ENCODE measurements around the gene GALNT10. TPM values are rescaled to one million over a fixed set of nuclear protein-coding genes. Genes with fewer than 3 reads are reported as not detected.

GALNT10 gene
- total and polyA plus RNA-seq, 5 donors, result 3.4 to 21.7 (median 15.4) TPM

DNA sequence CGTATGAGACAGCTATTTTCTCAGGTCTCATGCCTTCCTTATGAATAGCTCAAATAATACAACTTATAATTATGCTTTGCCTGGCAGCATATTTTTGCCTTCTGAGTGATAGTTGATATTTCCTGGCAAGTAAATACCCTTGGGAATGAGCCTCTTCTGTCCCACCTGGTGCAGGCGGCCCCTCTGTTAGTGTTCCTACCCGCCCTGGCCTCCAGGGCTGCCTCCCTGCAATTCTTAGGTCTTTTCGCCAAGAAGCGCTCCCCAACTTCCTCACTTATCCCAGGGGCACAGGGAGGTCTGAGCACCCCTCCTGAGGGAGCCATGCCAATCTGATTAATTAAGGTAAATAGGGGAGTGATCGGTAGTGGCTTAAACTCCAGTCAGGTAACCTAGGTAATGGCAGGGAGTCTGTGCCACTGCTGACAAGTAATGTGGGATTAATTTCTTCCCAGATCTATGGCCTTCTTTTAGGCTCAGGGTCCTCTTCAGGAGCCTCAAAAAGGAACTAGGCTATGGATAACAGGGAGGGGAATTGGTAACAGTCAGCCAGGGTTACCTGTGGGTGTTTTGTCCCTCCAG lies 81.5 kb downstream of the GALNT10 start:
- WGBS, result 94% methylated on average over 6 of the region's 6 CpGs
- Histone ChIP-seq H3K27ac (ENCODE audit: low read length) (no peak overlapping the region), H3K4me1 (ENCODE audit: control insufficient read depth, insufficient read depth, low read length) (no peaks in the 10 kb centered on the region), H3K9me3 (ENCODE audit: control insufficient read depth, low read length) (no peaks in the 10 kb centered on the region), H3K4me3 (ENCODE audit: low read length) (no peak overlapping the region), H3K27me3 (ENCODE audit: control insufficient read depth, insufficient read depth) (no peaks in the 10 kb centered on the region)
- intact Hi-C loops (cut with DNase I), result no loop called here
- DNase-seq, result no peak
- ATAC-seq, result no peak

DNA sequence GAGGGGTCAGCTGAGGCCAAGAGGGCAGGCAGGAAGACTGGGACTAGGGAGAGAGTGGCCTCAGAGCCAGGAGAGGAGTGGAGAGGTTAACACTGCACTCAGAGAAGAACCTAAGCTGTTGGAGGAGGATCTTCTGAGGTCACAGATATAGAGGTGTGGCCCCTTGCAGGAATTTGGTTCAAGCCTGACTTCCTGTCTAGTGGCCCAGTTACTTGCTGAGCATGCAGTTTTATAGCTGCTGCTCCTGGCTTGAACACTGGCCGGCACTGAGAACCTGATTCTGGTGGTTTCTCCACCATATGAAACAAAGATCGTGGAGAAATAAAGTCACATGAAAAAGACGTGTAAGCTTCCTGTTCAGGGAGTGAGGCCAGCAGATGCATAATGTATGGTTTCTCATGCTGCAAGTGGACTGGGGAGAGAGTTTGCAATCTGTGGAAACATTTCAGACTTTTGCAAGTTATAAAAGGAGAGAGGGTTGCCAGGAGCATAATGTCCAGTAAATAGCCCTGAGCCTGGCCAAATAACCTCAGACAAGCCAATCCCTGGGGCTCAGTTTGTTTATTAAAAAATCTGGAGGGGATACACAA lies 82.6 kb downstream of the GALNT10 start:
- ATAC-seq, result peak; percentile 84 to 87
- no peaks in the 10 kb centered on the region for H3K27me3 ChIP-seq (ENCODE audit: control insufficient read depth, insufficient read depth)
- 22% methylated on average over 3 of the region's 3 CpGs for WGBS
- H3K9me3 ChIP-seq (ENCODE audit: control insufficient read depth, low read length), result no peaks in the 10 kb centered on the region
- H3K27ac ChIP-seq (ENCODE audit: low read length), result no peak overlapping the region
- intact Hi-C loops (cut with DNase I), result no loop called here
- no peaks in the 10 kb centered on the region for H3K4me1 ChIP-seq (ENCODE audit: control insufficient read depth, insufficient read depth, low read length)
- H3K4me3 ChIP-seq (ENCODE audit: low read length), result no peak overlapping the region
- peak in 2 of 3 donors; percentile 41 to 64 for DNase-seq

GRCh38 chr5:154273963-154274827 lies 83.7 kb downstream of the GALNT10 start:
- no peaks in the 10 kb centered on the region for H3K4me1 ChIP-seq (ENCODE audit: control insufficient read depth, insufficient read depth, low read length)
- no peak overlapping the region for H3K27ac ChIP-seq (ENCODE audit: low read length)
- WGBS, result 87% methylated on average over 2 of the region's 2 CpGs

GRCh38 chr5:154274828-154275185 lies 84.3 kb downstream of the GALNT10 start:
- no peak for DNase-seq
- Histone ChIP-seq H3K4me3 (ENCODE audit: low read length) (no peak overlapping the region), H3K4me1 (ENCODE audit: control insufficient read depth, insufficient read depth, low read length) (no peaks in the 10 kb centered on the region), H3K27me3 (ENCODE audit: control insufficient read depth, insufficient read depth) (no peaks in the 10 kb centered on the region), H3K9me3 (ENCODE audit: control insufficient read depth, low read length) (no peaks in the 10 kb centered on the region), H3K27ac (ENCODE audit: low read length) (no peak overlapping the region)
- 62% methylated on average over 4 of the region's 4 CpGs for WGBS
- no peak for ATAC-seq
- intact Hi-C loops (cut with DNase I), result no loop called here

More at GRCh38 chr5:154273963-154274827, 83.7 kb downstream of the GALNT10 start:
- no peak for DNase-seq
- ATAC-seq, result no peak
- H3K9me3 ChIP-seq (ENCODE audit: control insufficient read depth, low read length), result no peaks in the 10 kb centered on the region
- intact Hi-C loops (cut with DNase I), result no loop called here
- no peak overlapping the region for H3K4me3 ChIP-seq (ENCODE audit: low read length)
- H3K27me3 ChIP-seq (ENCODE audit: control insufficient read depth, insufficient read depth), result no peaks in the 10 kb centered on the region

GRCh38 chr5:154275566-154275965 lies 85.0 kb downstream of the GALNT10 start:
- DNase-seq, result no peak
- no peak overlapping the region for H3K27ac ChIP-seq (ENCODE audit: low read length)

GRCh38 chr5:154276261-154276972 lies 85.9 kb downstream of the GALNT10 start:
- ATAC-seq, result no peak
- no peak overlapping the region for H3K27ac ChIP-seq (ENCODE audit: low read length)

More at GRCh38 chr5:154275566-154275965, 85.0 kb downstream of the GALNT10 start:
- H3K4me3 ChIP-seq (ENCODE audit: low read length), result no peak overlapping the region
- no peaks in the 10 kb centered on the region for H3K9me3 ChIP-seq (ENCODE audit: control insufficient read depth, low read length)
- H3K27me3 ChIP-seq (ENCODE audit: control insufficient read depth, insufficient read depth), result no peaks in the 10 kb centered on the region
- no peaks in the 10 kb centered on the region for H3K4me1 ChIP-seq (ENCODE audit: control insufficient read depth, insufficient read depth, low read length)
- intact Hi-C loops (cut with DNase I), result no loop called here
- WGBS, result 81% methylated on average over 3 of the region's 3 CpGs
- no peak for ATAC-seq

GRCh38 chr5:154276973-154277331 lies 86.4 kb downstream of the GALNT10 start:
- H3K27me3 ChIP-seq (ENCODE audit: control insufficient read depth, insufficient read depth), result no peaks in the 10 kb centered on the region
- DNase-seq (peak; percentile 77 to 88 (median 78)), ATAC-seq (peak; percentile 81 to 84)
- 48% methylated on average over 1 of the region's 1 CpG for WGBS
- H3K27ac ChIP-seq (ENCODE audit: low read length), result no peak overlapping the region
- intact Hi-C loops (cut with DNase I), result no loop called here
- no peak overlapping the region for H3K4me3 ChIP-seq (ENCODE audit: low read length)
- no peaks in the 10 kb centered on the region for H3K9me3 ChIP-seq (ENCODE audit: control insufficient read depth, low read length)
- no peaks in the 10 kb centered on the region for H3K4me1 ChIP-seq (ENCODE audit: control insufficient read depth, insufficient read depth, low read length)

More at GRCh38 chr5:154276261-154276972, 85.9 kb downstream of the GALNT10 start:
- Histone ChIP-seq H3K4me1 (ENCODE audit: control insufficient read depth, insufficient read depth, low read length) (no peaks in the 10 kb centered on the region), H3K4me3 (ENCODE audit: low read length) (no peak overlapping the region), H3K27me3 (ENCODE audit: control insufficient read depth, insufficient read depth) (no peaks in the 10 kb centered on the region), H3K9me3 (ENCODE audit: control insufficient read depth, low read length) (no peaks in the 10 kb centered on the region)
- 59% methylated on average over 5 of the region's 5 CpGs for WGBS
- intact Hi-C loops (cut with DNase I), result no loop called here
- DNase-seq, result no peak

- ATAC-seq, result no peak
- H3K4me3 ChIP-seq (ENCODE audit: low read length), result no peak overlapping the region
- no peak overlapping the region for H3K27ac ChIP-seq (ENCODE audit: low read length)
- H3K4me1 ChIP-seq (ENCODE audit: control insufficient read depth, insufficient read depth, low read length), result no peaks in the 10 kb centered on the region
- intact Hi-C loops (cut with DNase I), result no loop called here
- no peaks in the 10 kb centered on the region for H3K9me3 ChIP-seq (ENCODE audit: control insufficient read depth, low read length)
- 88% methylated on average over 1 of the region's 1 CpG for WGBS
- no peak for DNase-seq
- no peaks in the 10 kb centered on the region for H3K27me3 ChIP-seq (ENCODE audit: control insufficient read depth, insufficient read depth)
Observed at GRCh38 chr5:154277499-154277898, 87.0 kb downstream of the GALNT10 start.

DNA sequence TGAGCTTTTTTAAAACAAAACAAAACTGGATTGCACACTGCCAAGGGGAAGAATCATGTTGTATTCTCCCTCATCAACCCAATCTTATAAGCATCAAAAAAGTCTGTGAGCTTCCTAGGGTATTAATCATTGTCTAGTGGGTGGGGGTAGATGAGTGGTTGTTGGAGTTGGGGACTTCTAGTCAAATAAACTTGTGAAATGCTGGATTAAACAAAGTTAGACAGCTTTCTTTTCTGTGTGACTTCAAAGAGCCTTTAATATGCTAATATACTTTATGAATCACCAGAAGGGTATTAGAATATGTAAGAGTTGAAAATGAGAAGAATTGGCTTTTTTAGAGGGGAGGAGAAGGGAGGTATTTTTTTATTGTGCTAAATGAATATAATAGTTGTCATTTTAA lies 87.7 kb downstream of the GALNT10 start:
- intact Hi-C loops (cut with DNase I), result no loop called here
- Histone ChIP-seq H3K4me3 (ENCODE audit: low read length) (no peak overlapping the region), H3K27me3 (ENCODE audit: control insufficient read depth, insufficient read depth) (no peaks in the 10 kb centered on the region), H3K9me3 (ENCODE audit: control insufficient read depth, low read length) (no peaks in the 10 kb centered on the region), H3K4me1 (ENCODE audit: control insufficient read depth, insufficient read depth, low read length) (no peaks in the 10 kb centered on the region), H3K27ac (ENCODE audit: low read length) (no peak overlapping the region)
- ATAC-seq (no peak), DNase-seq (no peak)

DNA sequence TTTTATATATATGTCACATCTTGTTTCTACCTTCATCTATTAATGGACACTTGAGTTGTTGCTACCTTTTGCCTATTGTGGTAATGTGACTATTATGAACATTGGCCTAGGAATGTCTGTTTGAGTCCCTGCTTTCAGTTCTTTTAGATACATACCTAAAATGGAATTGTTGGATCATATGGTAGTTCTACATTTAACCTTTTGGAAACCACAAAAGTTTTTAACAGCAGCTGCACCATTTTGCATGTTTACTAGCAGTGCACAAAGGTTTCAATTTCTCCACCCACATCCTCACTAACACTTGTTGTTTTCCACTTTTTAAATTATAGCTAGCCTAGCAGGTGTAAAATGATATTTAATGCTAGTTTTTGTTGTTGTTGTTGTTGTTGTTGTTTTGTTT lies 88.4 kb downstream of the GALNT10 start:
- no peak overlapping the region for H3K4me3 ChIP-seq (ENCODE audit: low read length)
- H3K4me1 ChIP-seq (ENCODE audit: control insufficient read depth, insufficient read depth, low read length), result no peaks in the 10 kb centered on the region
- no peak overlapping the region for H3K27ac ChIP-seq (ENCODE audit: low read length)
- intact Hi-C loops (cut with DNase I), result no loop called here
- DNase-seq (no peak), ATAC-seq (no peak)
- H3K9me3 ChIP-seq (ENCODE audit: control insufficient read depth, low read length), result no peaks in the 10 kb centered on the region
- no peaks in the 10 kb centered on the region for H3K27me3 ChIP-seq (ENCODE audit: control insufficient read depth, insufficient read depth)

DNA sequence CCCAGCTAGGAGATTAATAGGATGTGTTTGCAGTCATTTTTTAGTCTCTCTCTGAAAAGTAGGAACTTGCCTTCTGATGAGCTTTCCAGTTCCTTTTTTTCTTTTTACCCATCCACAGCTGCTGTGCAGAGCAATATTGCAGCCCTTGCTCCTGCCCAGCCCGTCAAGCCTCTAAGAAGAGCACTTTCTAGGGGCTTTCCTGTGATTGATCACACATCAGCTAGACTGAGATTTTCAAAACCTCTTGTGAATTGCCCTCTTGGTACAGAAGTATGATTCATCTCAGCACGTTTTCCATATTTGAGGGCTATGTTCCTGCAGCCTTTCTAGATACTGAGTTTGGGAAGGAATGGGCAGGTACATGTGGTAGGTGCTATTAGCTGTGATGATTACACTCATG lies 93.9 kb downstream of the GALNT10 start:
- no peaks in the 10 kb centered on the region for H3K9me3 ChIP-seq (ENCODE audit: control insufficient read depth, low read length)
- 88% methylated on average over 2 of the region's 2 CpGs for WGBS
- H3K4me3 ChIP-seq (ENCODE audit: low read length), result no peak overlapping the region
- H3K4me1 ChIP-seq (ENCODE audit: control insufficient read depth, insufficient read depth, low read length), result peaks cover 2% of the 10 kb centered on the region
- intact Hi-C loops (cut with DNase I), result no loop called here
- H3K27me3 ChIP-seq (ENCODE audit: control insufficient read depth, insufficient read depth), result no peaks in the 10 kb centered on the region
- no peak overlapping the region for H3K27ac ChIP-seq (ENCODE audit: low read length)
- ATAC-seq (no peak), DNase-seq (no peak)
